Skeletal muscle cell (primary cell): ENCODE data around the gene SUPT7L.

Experiments
- DNase-seq: peaks from one replicate; pipeline ENCODE4 v3.0.0-alpha.2; 2010; ENCODE audit warnings: low read depth
- H3K4me3 ChIP-seq: 2 replicates; pipeline ENCODE4 v1.5.1; 2011; ENCODE audit warnings: low read depth, mild to moderate bottlenecking, control low read depth, low read length, moderate library complexity

SUPT7L gene

DNA sequence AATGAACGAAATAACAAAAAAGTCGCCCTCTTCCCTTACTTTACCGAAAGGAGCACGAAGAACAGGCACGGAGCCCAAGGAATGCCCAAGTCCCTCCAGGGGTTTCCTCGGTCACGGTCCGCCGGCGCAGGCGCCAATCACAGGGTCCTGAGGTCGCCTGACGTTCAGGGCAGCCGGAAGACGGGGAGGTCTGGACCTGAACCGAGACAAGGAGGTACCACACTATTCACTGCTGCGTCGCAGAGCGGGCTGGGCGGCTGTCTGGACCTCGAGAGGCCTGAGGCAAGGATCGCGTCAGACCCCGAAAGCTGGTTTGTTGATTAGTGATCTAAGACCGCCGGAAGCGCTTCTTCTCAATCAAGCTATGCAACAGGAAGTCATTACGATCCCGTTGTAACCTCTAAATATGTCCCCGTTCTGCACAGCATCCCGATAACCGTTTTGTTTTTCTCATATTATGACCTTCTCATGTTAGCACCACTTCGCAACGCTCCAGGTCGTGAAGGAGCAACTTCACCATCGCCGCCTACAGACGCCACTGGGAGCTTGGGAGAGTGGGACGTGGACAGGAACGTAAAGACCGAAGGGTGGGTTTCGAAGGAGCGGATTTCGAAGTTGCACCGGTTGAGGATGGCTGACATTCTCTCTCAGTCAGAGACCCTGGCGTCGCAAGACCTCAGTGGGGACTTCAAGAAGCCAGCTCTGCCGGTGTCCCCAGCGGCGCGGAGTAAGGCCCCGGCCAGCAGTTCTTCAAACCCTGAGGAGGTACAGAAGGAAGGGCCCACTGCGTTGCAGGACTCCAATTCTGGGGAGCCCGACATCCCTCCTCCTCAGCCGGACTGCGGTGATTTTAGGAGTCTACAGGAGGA is at the start of gene SUPT7L, which contains the start of gene SLC4A1AP:
Gene SUPT7L (minus strand): TSS at position 330 of the 869 bp plus-strand sequence. CDS start 1,422 bp downstream, outside the sequence.
Gene SLC4A1AP (plus strand): TSS at position 605 of the 869 bp plus-strand sequence. CDS start 26 bp downstream, at position 631.
- DNase-seq, result peak; percentile 69
- H3K4me3 ChIP-seq, result peak within 1 kb of the TSS; percentile 72

DNA sequence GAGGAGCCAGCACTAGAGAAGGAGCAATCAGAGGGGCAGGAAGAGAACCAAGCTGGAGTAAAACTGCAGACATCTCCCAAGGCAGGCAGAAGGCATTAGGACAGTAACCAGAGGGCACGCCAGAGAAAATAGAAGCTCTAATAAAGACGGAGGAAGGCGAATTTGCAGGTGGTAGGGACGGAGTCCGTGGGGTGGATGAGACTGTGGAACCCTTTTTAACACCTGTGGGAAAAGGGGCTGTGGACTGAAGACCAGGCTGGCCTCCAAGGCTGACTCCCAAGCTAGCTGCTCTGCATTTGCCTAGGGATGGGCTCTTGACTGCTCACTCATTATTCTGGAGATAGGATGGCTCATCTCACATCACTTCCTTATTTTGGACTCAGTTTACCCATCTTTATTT is 49.8 kb upstream of the SUPT7L start:
- no peak overlapping the region for H3K4me3 ChIP-seq
- DNase-seq, result no peak

DNA sequence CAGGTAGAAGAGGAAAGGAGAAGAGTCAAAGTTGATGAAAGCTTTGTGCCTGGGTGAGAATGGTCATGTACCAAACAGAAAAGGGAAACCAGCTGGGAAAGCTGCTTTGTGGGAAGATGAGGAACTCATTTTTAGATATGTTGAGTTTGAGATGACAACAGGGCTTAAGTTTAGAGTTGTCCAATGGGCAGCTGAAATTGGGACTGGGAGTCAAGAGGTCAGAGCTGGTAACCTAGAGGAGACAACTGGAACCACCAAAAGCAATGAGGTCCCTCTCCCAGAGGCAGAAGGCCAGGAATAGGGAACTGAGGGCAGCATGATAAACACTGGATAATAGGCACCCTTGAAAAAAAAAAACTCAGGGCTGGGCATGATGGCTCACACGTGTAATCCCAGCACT is 49.1 kb upstream of the SUPT7L start:
- no peak for DNase-seq
- no peak overlapping the region for H3K4me3 ChIP-seq

DNA sequence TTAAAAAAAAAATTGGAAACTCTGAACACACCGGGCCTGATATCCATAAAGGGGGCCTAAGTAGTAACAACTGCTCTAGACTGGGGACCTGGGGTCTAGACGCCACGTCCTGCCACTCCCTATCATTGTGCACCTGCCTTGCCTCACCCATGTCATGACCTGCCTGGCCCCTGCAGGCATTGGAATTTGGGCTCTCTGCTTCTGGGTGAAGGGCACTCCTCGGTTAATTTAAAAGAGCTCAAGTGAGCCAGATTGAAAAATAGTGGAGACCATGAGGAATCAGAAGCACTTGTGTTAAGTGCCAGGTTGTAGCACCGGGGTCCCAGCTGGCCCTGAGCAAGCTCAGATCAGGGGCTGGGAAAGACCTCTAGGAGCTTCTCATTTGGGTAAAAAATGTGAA is 48.4 kb upstream of the SUPT7L start:
- DNase-seq, result no peak
- H3K4me3 ChIP-seq, result no peak overlapping the region

DNA sequence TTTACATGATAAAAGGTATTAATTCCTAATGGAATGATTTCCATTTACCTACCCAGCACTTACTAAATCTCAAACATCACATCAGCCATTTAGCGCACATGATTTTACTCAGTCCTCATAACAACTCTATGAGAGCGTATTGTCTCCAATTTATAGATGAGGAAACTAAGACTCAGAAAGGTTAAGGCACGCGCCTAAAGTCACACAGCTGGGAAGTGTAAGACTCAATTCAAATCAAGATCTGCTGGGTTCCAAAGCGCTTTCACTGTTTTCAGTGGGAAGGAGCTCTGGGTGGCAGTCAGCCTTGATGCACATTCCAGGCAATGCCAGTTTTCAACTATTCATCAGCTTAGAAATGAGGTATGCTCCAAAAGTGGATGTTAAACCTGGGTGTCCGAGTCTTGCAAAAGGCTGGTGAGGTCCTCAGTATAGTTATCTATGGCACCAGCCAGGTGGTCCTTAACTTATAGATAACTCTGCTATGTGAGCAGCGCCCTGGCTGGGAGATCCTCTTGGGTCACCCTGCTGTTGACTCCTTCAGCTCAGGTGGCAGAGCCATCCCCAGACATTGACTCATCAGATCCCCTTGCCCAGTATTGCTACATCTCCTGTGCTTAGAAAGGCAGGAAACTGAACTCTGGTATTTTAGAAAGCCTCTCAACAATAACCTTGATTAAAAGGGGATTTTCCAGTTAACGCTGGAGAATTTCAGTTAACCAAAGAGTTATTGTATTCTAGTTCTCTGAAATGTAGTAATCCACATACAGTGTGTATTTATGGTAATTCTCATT is 47.4 kb upstream of the SUPT7L start:
- DNase-seq, result no peak
- no peak overlapping the region for H3K4me3 ChIP-seq

DNA sequence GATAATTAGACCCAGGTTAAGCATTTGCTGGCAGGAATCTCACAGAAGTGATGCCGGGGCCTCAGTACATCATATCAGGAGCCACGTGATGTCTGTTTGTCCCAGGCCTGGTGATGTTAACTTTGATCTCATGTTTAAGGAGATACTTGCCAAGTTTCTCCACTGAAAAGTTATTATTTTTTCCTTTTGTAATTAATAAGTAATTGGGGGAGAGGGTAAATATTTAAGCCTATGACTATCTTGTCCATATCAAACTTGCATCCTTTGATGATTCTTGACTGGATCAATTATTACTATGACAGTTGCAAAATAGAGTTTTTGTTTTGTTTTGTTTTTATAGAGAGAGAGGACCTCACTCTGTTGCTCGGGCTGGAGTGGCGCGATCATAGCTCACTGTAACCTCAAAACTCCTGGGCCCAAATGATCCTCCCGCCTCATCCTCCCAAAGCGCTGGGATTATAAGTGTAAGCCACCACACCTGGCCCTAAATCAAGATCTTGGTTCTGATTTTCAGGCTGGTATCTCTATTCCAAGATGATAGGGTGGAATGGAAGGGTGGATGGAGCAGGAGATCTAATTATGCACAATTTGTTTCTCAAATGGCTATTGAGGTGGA is 46.7 kb upstream of the SUPT7L start:
- no peak overlapping the region for H3K4me3 ChIP-seq
- no peak for DNase-seq

DNA sequence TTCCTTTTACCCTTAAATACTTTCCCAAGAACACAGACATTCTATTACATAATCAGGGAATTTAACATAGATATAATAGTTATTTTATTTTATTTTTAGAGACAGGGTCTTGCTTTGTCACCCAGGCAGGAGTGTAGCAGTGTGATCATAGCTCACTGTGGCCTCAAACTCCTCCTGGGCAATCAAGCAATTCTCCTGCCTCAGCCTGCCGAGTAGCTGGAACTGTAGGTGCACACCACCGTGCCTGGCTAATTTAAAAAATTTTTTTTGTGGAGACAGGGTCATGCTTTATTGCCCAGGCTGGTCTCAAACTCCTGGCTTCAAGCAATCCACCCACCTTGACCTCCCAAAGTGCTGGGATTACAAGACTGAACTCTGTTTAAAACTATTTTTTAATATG is 45.9 kb upstream of the SUPT7L start:
- no peak overlapping the region for H3K4me3 ChIP-seq
- no peak for DNase-seq

- no peak for DNase-seq
Observed at GRCh38 chr2:27708666-27709065, 45.3 kb upstream of the SUPT7L start.

GRCh38 chr2:27708257-27708654 is 44.8 kb upstream of the SUPT7L start:
- no peak for DNase-seq
- H3K4me3 ChIP-seq, result no peak overlapping the region

More at GRCh38 chr2:27708666-27709065, 45.3 kb upstream of the SUPT7L start:
- no peak overlapping the region for H3K4me3 ChIP-seq

DNA sequence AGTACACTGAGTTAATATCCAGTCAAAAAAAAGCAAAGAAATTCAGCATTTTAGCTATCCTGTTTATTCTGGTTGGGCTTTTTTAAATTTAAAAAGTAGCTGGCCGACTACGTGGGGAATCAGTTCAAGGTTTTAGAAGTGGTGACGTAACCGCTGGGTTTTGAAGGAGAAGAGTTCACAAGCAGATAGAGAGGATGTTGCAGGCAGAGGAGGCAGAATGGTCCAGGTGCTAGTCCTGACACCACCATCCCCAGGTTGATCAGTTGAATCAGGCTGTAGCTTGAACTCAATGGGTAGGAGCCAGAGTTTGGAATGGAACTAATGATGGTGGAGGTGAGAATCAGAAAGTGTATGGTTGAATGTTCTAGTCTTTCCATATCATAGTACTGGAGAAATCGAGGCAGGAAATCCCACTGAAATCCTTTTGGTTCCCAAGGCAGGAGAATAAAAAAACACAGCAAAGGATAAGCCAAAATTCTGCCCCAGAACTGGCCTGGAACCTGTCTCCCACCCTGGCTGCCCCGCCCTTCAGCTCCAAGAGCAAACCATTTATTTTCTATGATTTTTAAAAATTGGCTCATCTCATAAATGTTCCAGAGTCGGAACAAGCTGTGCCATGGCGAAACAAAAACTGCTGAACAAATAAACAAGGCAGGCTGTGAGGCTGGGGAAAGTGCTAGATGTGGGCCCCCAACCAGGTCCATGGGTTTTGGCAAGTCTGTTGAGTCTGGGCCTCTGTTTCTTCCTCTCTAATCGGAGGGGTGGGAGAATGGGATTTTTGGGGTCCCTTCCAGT is 44.2 kb upstream of the SUPT7L start:
- DNase-seq, result no peak
- no peak overlapping the region for H3K4me3 ChIP-seq

- no peak overlapping the region for H3K4me3 ChIP-seq
- DNase-seq, result peak; percentile 96
Observed at GRCh38 chr2:27705851-27706622, 42.6 kb upstream of the SUPT7L start.

GRCh38 chr2:27704342-27704876 is 41.0 kb upstream of the SUPT7L start:
- no peak for DNase-seq
- no peak overlapping the region for H3K4me3 ChIP-seq

DNA sequence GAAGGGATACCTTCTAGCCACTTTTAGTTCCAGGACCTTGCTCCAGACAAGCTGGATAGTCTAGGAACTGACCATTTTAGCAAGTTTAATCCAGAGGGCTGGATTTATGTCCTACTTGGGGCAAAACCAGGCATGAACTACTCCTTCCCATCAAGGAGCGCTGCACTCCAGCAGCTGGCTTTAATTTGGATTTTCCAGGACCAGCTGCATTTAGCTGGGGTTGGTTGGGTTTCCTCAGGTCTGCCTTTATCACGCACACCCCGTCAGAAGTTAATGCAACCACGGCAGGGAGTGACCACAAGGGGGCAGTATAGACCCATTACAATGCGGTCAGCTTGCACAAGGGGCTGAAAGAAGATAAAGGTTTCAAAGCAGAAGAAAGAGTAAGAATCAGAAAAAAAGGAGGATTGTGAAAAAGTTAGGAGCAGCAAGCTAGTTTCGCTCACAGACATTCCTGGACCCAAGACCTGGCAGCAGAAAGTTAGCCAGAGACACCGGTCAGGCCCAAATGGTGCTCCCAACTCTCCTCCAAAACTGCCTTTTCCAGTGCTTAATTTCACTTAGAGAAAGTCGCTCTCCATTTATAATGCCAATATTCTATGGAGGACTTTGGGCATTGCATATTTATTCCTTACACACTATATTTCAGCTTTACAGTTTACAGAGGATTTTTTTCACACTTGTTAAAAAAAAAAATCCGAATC is 40.4 kb upstream of the SUPT7L start:
- DNase-seq, result peak; percentile 82
- H3K4me3 ChIP-seq, result no peak overlapping the region

GRCh38 chr2:27702302-27702701 is 38.9 kb upstream of the SUPT7L start:
- no peak overlapping the region for H3K4me3 ChIP-seq

GRCh38 chr2:27701676-27702075 is 38.3 kb upstream of the SUPT7L start:
- DNase-seq, result peak; percentile 41
- no peak overlapping the region for H3K4me3 ChIP-seq

More at GRCh38 chr2:27702302-27702701, 38.9 kb upstream of the SUPT7L start:
- DNase-seq, result no peak

- DNase-seq, result no peak
- H3K4me3 ChIP-seq, result no peak overlapping the region
Observed at GRCh38 chr2:27697660-27698059, 34.2 kb upstream of the SUPT7L start.

DNA sequence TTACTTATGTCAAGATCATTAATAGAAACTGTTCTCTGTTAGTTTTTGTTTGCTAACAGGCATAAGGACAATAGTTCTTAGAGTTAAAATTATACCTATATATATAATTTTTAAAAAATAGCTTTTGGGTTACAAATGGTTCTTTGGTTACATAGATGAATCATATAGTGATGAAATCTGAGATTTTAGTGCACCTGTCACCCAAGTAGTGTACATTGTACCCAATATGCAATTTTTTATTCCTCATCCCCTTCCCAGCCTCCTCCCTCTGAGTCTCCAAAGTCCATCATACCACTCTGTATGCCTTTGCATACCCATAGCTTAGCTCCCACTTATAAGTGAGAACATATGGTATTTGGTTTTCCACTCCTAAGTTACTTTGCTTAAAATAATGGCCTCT is 26.6 kb upstream of the SUPT7L start:
- H3K4me3 ChIP-seq, result no peak overlapping the region
- no peak for DNase-seq

GRCh38 chr2:27689424-27689823 is 26.0 kb upstream of the SUPT7L start:
- no peak for DNase-seq
- no peak overlapping the region for H3K4me3 ChIP-seq
